Activated CD8-positive, alpha-beta memory T cell treated with anti-CD3 and anti-CD28 coated beads, Interleukin-2, amount 50 U/mL, for 48 hours (primary cell): ENCODE data around the gene DHX35.

ENCODE experiments used
- DNase-seq: peaks from one replicate; pipeline ENCODE4 v3.0.0-alpha.2; 2020

Gene DHX35

DNA sequence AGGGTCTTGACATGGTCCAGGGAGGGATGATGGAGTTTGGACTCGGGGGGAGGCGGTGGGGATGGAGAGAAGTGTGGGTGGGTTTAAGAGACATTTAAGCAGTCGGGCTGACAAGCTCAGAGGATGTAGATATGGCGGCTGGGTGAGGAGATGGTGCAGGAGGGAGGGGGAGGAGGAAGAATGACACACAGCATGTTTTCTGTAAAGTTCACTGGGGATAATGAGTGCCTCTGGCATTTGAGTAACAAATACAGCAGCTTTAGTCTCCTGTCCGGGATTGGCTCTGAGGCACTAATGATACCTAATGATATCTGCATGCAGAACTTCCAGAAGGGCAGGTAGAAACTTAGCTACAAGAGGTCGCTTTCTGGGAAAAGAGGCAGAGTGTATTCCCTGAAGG, 107.8 kb downstream of the DHX35 start:
- DNase-seq: no peak

GRCh38 chr20:39070484-39071231, 108.5 kb downstream of the DHX35 start:
- no peak for DNase-seq

GRCh38 chr20:39072132-39072531, 110.0 kb downstream of the DHX35 start:
- DNase-seq: no peak

DNA sequence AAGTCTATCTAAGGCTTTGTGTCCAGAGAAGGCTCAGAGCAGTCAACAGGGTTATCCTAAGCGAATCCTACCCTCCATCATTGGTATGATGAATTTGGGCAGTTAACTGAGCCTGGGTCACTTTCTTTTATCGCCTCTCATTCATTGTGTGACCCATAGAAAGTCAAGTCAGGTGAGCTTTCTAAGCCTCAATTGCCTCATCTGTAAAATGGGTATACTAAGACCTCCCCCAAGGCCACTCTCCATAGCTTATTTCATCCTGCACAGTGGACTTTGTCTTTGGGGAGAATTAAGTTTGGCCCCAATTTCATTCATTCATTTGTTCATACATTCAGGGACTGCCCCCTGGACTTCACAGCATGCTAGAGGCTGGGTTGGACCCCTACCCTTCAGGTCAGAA, 110.5 kb downstream of the DHX35 start:
- no peak for DNase-seq

- DNase-seq: no peak
Measured at GRCh38 chr20:39075731-39076130, 113.6 kb downstream of the DHX35 start.

DNA sequence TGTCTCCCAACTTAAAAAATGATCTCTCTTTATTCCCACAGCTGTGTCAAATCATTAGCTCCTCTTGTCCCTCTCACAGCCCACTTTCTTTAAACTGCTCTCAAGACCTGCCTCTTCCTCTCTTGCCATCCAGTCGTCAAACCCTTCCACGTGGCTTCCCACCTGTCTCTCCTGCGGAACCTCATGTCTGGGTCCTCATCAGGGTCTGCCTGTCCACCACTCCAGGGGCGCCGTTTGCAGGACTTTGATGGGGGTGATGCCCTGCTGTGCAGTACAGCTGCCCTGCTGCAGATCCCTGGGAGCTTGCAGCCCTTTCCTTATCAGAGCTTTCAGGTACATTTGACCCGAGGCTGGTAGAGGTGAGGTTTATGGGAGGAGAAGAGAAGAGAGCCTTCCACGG, 114.8 kb downstream of the DHX35 start:
- DNase-seq: no peak

DNA sequence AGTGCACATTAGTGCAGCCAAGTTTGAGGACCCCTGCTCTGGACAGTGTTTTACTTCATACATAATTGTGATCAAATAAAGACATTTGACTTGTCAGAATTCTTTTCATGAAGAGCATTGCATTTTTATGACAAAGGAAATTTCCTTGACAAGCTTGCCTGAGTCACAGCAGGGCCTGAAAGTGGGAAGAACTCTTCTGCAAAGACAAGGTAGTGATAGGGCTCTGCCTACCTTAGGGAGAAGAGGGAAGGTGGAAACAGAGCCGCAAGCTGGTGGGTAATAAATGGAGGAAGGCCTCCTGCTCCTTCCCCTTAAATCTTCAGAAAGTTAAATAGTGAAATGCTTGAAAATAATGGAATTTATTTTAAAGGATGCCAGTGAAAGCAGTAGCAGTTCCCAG, 118.2 kb downstream of the DHX35 start:
- no peak for DNase-seq

DNA sequence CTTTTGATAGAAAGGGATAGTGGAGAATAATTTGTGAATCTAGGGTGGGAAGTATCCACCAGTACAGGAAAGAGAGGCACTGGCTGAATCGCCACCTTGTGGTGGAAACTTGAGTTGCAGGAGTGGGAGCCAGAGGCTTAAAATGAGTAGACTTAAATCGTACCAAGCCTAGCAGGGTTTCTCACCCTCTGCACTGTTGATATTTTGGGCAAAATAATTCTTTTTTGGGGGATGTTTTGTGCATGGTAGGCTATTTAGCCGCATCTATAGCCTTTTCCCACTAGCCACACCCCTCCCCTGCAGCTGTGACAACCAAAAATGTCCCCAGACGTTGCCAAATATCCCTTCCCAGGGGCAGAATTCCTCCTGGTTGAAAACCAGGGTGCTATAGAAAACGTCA, 119.1 kb downstream of the DHX35 start:
- DNase-seq: peak; percentile 93

GRCh38 chr20:39082622-39083398, 120.7 kb downstream of the DHX35 start:
- DNase-seq: no peak

DNA sequence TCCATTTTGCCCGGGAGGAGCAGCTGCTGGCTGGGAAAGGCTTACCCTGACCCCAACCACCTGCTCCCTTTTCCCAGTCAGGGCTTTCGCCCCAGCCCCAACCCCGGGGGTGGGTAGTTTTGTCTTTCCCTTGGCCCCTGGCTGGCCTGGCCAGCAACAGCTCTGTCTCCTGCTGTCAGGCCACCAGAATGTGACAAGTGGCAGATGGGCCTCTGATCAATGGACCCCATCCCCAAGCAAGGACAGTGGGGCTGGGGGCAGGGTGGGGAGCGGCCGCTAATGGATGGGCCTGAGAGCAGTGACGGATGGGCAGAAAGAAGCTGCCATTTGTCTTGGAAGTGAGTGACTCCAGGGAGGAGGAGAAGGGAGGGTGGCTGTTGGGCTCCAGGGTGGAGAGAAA, 121.6 kb downstream of the DHX35 start:
- no peak for DNase-seq

- no peak for DNase-seq
Measured at GRCh38 chr20:39089029-39089428, 126.9 kb downstream of the DHX35 start.
